SK-N-SH treated with all-trans-retinoic acid at 6 μM for 48 hours (cell line): ENCODE data around the gene SEMA6B.

Experiments
- BACH2 ChIP-seq: fragments of 250-450 bp; sonication (Bioruptor Pico); IDR thresholded peaks from 2 replicates; pipeline ENCODE4 v1.9.0; 2021; ENCODE audit warnings: mild to moderate bottlenecking, borderline replicate concordance
- PATZ1 ChIP-seq: fragments of 250-450 bp; sonication (Bioruptor Pico); IDR thresholded peaks from 2 replicates; pipeline ENCODE4 v1.8.0; 2020; ENCODE audit warnings: mild to moderate bottlenecking, moderate library complexity, borderline replicate concordance
- SNAI2 ChIP-seq: fragments of 250-450 bp; sonication (Bioruptor Pico); IDR thresholded peaks from 2 replicates; pipeline ENCODE4 v1.5.0; 2020; ENCODE audit warnings: mild to moderate bottlenecking, moderate library complexity
- TCF4 ChIP-seq: fragments of 250-450 bp; sonication (Bioruptor Pico); IDR thresholded peaks from 2 replicates; pipeline ENCODE4 v1.8.0; 2021; ENCODE audit warnings: mild to moderate bottlenecking, moderate library complexity, borderline replicate concordance
- ZFP3 ChIP-seq: fragments of 250-450 bp; sonication (Bioruptor Pico); IDR thresholded peaks from 2 replicates; pipeline ENCODE4 v1.5.0; 2020; ENCODE audit warnings: mild to moderate bottlenecking, moderate library complexity
- ZFP30 ChIP-seq: fragments of 450-650 bp; formaldehyde crosslinking; IDR thresholded peaks from 2 replicates; pipeline ENCODE4 v1.5.0; 2022; ENCODE audit warnings: mild to moderate bottlenecking, moderate library complexity
- ZNF8 ChIP-seq: fragments of 450-650 bp; formaldehyde crosslinking; IDR thresholded peaks from 2 replicates; pipeline ENCODE4 v1.5.0; 2020; ENCODE audit warnings: mild to moderate bottlenecking, moderate library complexity
- TF ChIP-seq, protein P1 (sequence below): fragments of 250-450 bp; sonication (Bioruptor Pico); IDR thresholded peaks from 2 replicates; pipeline ENCODE4 v1.5.0; 2020; ENCODE audit warnings: mild to moderate bottlenecking, moderate library complexity
- TF ChIP-seq, protein P2 (sequence below): fragments of 250-450 bp; sonication (Bioruptor Pico); IDR thresholded peaks from 2 replicates; pipeline ENCODE4 v1.5.1; 2020; ENCODE audit warnings: low read depth, mild to moderate bottlenecking, moderate library complexity

DNA sequence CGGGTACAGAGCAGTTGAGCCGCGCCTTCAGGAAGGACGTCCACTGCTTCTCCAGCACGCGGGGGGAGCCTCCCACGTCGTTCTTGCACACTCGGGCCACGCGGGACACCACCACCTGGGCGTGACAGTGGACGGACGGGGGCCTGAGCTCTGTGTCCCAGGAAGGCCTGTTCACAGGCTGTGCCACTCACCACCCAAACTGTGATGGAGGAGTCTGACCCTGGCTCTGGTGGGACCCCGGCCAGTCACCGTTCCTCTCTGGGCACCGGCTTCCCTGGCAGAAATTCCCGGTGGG is 7.0 kb downstream of the SEMA6B start:
- TF ChIP-seq SNAI2 (CRISPR knock-in tag) = no peak
- TF ChIP-seq, protein P1, sequence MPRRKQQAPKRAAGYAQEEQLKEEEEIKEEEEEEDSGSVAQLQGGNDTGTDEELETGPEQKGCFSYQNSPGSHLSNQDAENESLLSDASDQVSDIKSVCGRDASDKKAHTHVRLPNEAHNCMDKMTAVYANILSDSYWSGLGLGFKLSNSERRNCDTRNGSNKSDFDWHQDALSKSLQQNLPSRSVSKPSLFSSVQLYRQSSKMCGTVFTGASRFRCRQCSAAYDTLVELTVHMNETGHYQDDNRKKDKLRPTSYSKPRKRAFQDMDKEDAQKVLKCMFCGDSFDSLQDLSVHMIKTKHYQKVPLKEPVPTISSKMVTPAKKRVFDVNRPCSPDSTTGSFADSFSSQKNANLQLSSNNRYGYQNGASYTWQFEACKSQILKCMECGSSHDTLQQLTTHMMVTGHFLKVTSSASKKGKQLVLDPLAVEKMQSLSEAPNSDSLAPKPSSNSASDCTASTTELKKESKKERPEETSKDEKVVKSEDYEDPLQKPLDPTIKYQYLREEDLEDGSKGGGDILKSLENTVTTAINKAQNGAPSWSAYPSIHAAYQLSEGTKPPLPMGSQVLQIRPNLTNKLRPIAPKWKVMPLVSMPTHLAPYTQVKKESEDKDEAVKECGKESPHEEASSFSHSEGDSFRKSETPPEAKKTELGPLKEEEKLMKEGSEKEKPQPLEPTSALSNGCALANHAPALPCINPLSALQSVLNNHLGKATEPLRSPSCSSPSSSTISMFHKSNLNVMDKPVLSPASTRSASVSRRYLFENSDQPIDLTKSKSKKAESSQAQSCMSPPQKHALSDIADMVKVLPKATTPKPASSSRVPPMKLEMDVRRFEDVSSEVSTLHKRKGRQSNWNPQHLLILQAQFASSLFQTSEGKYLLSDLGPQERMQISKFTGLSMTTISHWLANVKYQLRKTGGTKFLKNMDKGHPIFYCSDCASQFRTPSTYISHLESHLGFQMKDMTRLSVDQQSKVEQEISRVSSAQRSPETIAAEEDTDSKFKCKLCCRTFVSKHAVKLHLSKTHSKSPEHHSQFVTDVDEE = no peak
- no peak for TF ChIP-seq ZFP30 (CRISPR knock-in tag)
- TF ChIP-seq PATZ1 (CRISPR knock-in tag) = no peak
- TF ChIP-seq, protein P2, sequence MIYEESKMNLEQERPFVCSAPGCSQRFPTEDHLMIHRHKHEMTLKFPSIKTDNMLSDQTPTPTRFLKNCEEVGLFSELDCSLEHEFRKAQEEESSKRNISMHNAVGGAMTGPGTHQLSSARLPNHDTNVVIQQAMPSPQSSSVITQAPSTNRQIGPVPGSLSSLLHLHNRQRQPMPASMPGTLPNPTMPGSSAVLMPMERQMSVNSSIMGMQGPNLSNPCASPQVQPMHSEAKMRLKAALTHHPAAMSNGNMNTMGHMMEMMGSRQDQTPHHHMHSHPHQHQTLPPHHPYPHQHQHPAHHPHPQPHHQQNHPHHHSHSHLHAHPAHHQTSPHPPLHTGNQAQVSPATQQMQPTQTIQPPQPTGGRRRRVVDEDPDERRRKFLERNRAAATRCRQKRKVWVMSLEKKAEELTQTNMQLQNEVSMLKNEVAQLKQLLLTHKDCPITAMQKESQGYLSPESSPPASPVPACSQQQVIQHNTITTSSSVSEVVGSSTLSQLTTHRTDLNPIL (CRISPR knock-in tag) = no peak
- no peak for TF ChIP-seq ZNF8 (CRISPR knock-in tag)
- TF ChIP-seq BACH2 (CRISPR knock-in tag) = no peak
- TF ChIP-seq TCF4 = no peak
- no peak for TF ChIP-seq ZFP3
